ENCODE results near the gene C20orf202.
A peak's percentile ranks its signal among the peaks of the same experiment; 100 is the strongest.

Gene C20orf202

DNA sequence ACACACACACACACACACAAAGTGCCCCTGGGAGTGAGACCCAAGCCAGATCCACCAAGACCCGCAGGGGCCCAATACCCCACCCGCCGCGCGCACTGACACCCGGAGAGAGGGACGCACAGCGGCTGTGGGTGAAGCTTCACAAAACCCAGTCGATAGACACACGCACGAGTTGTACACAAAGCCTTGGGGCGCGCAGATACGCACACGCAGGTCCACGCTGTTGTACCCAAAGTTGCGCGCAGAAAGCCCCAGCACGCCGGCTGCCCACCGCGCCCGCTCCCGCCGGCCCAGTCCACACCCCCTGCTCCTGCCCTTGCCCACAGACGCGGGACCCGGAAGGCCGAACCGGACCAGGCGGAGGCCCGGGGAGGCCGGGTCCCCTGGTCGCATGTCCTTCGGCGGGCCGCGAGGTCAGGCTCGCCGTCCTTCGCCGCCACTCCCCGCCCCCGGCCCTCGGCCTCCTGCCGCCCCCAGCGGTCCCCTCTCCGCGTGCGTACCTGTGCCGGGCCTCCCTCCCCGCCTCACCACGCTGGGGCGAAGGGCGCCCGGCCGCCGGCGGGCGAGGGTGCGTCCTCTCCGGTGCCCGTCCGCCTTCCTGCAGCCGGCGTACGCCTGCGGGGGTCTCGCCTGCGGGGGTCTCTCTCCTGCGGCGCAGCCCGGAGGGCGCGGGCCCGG, 18.5 kb upstream of the C20orf202 start, which contains the start of gene TMEM74B:
TSS of gene TMEM74B (minus strand) at position 344 of the 678 bp plus-strand sequence. CDS start 1,180 bp downstream, outside the sequence.
- DNase-seq (ENCODE audit: low spot score): peak; percentile 42

DNA sequence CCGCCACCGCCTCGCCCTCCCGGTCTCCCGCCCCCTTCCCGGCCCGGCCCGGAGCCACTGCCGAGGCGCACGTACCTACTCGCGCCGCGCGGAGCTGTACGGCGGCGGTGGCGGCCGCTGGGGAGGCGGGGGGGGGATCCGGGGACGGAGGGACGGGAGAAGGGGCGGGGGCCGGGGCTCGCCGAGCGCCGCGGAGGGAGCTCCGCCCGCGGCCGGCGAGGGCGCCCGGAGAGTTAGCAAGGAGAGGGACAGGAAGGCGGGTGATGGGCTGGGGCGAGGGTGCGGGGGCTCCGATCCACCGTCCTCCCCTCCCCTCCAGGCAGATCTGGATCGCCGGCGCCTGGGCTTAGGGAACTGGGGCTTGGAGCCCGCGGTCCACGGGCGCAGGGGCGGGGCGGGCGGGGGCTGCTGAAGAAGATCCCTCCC, 17.9 kb upstream of the C20orf202 start:
- DNase-seq (ENCODE audit: low spot score): no peak

DNA sequence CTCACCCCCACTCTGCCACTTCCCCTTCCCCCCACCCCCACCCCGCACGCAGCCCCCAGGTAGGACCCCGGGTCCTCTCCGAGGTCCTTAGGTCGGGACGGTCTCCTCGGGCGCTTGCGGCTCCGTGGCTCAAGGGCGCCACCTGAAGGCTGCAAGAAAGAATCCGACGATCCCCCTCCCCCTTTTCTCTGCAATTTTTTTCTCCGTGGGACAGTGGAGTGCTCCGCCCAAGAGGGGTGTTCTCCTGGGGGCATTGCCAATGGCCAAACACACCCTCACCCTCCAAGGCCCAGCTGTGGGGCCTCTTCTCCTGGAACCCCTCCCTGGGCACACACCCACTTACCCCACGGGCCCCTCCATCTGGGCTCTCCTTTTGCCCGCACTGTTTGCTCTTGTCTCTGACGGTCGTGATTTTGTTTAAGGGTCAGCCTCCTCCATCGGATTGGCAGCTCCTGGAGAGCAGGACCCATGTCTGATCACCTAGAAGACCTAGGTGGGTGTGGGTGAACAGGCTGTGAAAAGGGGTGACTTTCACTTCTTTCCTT, 17.4 kb upstream of the C20orf202 start:
- DNase-seq (ENCODE audit: low spot score): peak; percentile 82

DNA sequence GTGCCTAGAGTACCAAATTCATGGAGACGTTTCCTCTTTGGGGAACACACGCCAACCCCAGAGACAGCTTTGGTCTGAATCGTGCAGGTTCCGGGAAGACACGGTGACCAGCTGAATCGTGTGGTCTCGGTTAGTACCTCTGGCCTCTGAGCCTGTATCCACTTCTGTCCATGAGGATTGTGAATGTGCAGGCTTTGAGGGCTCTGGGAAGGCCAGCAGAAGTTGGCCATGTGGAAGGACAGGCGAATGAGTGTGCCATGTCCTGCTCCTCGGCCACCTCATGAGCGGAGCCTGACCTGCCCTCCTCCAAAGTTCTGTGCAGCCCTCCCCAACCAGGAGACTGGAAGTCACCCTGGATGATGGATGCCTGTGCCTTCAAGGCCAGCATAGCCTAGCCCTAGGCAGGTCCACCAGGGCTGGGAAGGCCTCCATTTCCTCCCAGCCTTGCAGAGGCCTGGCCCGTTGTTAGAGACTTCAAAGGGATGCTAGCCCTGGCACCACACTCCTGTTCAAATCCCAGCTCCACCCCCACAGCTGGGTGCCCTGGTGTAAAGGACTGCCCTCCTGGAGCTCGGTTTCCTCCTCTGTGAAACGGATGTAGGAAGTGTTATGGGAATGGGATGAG, 16.8 kb upstream of the C20orf202 start:
- no peak for DNase-seq (ENCODE audit: low spot score)

DNA sequence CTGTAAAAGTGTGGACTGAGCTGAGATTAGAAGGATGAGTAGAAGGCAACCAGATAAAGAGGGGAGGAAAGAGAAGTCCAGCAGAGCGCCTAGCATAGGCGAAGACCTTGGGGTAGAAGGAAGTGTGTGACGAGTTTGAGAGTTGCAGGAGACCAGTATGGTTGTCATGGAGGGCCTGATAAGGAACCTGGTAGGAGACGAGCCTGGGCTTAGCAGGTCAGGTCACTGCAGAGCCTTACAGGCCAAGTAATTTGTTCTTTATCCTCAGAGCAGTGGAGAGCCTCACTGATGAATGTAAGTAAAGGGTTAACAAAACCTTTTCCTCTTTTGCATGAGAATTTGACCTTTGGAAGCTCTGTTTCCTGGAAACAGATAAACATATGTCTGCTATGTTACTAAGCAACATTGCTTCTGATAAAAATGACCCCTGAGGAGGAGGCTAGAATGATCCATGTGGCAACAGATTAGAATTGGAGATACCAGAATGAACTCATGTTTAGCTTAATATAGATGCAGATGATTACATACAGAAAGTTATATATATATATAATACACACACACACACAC, 15.6 kb upstream of the C20orf202 start:
- peak; percentile 63 for DNase-seq (ENCODE audit: low spot score)

DNA sequence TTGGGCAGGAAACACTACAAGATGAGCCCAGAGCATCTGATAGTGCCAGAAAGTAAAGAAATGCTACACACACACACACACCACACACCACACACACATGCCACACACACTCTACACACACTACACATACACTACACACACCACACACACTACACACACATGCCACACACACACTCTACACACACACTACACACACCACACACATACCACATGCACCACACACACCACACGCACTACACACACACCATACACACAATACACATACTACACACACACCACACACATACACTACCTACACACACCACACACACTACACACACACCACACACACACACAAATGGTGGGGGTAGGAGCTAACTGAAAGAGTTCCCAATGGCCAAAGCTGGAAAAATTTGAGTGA, 14.9 kb upstream of the C20orf202 start:
- no peak for DNase-seq (ENCODE audit: low spot score)

DNA sequence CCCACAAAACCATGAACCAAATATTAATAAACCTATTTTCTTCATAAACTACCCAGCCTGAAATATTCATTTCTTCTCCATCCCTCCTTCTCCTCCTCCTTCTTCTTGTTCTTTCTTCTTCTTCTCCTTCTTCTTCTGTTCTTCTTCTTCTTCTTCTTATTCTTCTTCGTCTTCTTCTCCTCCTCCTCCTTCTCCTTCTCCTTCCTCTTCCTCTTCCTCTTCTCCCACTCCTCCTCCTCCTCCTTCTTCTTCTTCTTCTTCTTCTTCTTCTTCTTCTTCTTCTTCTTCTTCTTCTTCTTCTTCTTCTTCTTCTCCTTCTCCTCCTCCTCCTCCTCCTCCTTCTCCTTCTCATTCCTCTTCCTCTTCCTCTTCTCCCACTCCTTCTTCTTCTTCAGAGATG, 13.4 kb upstream of the C20orf202 start:
- DNase-seq (ENCODE audit: low spot score): no peak

DNA sequence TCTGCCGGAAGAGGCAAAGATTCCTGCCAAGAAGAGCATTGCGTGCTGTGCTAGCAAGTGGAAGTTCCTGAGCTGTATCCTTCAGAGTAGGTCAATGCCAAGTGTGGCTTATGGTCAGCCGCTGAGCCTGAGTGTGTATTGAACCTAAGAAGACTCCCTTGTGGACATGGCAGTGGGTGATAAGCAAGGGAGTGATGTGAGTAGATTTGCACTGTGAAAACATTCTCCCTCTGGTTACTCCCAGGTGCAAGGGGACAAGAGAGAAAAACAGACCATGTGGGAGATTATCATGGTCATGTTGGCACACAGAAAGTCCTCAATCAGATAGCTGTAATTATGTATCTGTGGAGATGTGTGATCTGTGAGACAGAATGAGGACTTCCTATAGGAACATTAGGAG, 12.4 kb upstream of the C20orf202 start:
- DNase-seq (ENCODE audit: low spot score): no peak

DNA sequence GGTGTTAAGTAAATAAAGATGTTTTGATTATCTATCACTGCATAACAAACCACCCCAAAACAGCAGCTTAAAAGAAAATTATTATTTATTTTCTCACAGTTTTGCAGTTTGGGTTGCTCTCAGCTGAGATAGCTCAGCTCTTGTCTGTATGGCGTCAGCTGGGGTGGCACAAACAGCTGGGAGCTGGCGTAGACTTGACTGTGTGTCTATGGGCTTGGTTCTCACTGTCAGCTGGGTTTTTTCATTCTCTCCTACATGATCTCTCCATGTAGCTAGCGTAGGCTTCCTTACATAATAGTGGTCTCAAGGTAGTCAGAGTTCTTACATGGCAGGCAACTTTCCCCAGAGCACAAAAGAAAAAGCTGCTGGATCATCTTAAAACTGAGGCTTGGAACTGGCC, 12.0 kb upstream of the C20orf202 start:
- no peak for DNase-seq (ENCODE audit: low spot score)

DNA sequence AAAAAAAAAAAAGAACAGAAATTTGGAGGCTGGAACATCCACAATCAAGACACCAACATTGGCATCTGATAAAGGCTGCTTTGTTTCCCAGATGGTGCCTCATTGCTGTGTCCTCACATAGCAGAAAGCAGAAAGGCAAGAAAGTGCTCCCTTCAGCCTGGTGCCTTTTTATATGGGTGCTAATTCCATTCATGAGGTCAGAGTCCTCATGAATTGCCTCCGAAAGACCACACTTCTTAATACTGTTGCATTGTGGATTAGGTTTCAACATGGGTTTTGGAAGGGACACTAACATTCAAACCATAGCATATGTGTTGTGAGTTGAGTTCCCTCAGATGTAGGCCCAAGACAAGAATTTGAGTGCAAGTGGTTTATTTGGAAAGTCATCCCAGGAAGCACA, 8.0 kb upstream of the C20orf202 start:
- DNase-seq (ENCODE audit: low spot score): no peak

DNA sequence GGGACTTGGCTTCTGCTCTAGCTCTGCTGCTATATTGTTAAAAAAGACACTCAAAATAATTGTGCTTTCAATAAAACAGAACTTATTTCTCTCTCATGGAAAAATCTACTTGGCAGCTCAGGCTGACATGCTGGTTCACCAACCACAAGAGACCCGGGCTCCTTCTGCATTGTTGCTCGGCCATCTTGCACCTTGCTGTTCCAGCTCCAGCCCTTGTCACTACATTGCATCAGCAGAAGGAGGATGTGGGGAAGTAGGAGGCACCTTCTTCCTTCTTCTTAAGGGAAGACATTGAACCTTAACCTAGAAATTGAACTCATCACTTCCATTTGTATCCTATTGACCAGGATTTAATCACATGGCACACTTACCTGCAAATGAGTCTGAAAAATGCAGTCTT, 6.6 kb upstream of the C20orf202 start:
- no peak for DNase-seq (ENCODE audit: low spot score)

DNA sequence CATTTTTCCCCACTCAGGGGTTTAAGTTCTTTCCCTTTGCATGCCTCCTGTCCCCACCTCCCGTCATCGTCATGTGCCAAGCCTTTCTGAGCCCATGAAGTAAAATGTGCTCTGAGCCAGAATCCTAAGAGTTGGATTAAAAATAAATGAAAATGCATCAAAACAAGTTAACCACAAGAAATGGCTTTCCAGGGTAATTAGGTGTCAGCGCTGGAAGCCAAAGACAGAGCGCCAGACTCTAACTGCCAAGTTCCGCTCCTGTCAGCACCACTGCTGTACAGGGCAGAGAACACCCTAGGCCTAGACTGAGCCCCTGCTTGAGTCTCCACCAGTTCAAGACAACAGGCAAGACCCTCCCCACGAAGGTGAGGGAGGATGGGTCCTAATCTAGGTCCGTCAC, 5.5 kb upstream of the C20orf202 start:
- no peak for DNase-seq (ENCODE audit: low spot score)

DNA sequence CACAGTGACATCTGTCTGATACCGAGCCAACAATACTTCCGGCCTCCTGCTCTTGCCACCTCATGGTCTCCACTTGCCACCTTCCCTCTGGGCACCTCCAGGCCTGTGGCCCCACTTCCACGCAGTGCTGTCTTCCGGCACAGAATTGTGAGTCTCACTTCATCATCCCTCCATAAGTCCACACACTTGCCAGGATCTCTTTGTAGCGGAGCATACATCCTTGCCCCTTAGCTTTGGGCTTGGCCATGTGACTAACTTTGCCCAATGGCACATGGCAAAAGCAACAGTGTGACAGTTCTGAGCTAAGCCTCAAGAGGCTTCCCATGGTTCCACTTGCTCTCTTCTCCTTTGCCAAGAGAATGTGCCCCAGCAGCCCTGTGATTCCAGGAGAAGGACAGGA, 4.5 kb upstream of the C20orf202 start:
- DNase-seq (ENCODE audit: low spot score): no peak

DNA sequence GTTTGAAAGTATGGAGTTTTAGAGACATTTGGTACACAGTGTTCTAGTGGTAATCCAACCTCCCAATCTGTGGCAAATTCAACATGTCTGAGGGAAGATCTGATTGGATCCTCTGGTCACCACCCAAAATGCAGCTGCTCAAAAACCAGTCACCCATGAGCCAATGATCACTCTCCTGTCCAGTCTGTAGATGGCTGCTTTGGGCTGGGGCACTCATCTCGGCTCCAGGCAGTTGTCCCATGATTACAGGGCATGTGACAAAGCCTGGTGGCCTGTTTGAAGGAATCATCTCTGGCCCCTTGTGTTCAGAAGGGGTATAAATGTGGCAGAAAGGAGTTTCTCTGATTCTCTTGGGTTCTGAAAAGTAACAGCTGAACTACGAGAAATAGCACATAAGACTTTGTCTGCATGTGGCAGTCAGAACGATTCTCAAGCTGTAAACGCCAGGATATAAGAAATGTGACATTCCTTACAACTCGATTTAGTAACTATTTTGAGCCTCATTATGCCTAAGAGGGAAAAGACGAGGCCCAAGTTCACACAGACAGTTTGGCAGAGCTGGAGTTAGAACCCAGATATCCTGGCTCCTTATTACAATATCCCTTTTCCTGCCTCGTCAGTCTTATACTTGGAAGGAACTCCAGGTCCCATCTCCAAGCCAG, 3.9 kb upstream of the C20orf202 start:
- DNase-seq (ENCODE audit: low spot score): no peak

DNA sequence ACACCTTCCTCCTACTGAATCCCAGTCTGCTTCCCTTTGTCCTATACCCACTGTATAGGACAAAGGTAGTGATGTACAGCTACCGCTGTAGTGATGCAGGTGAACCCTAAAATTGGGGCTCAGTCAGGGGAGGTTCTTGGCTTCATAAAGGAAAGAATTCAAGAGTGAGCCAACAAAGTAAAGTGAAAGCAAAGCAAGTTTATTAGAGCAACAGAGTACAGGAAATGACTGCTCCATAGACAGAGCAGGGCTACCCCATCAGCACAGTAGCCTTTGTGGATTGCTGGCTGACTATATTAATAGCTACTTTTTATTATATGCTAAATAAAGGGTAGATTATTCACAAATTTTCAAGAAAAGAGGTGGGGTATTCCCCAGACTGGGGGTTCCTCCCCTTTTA, 3.3 kb upstream of the C20orf202 start:
- DNase-seq (ENCODE audit: low spot score): no peak

DNA sequence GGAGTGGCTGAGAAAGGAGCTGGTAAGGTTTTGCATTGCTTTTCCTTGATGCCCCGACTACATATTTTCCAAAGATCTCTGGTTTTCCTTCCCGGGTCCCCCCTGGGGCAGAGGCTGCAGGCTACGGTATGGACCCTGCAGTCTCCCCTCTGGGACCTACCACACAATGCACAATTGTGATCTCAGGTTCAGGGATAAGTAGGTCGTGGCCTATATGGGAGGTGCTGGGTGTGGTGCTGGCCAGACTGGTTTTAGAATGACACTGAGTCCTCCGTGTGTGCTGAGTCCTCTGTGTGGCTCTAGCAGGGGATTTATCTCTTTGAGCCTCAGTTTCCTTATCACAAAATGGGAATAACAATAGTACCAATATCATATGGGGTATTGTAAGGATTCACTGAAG, 376 bp downstream of the C20orf202 start:
- no peak for DNase-seq (ENCODE audit: low spot score)

DNA sequence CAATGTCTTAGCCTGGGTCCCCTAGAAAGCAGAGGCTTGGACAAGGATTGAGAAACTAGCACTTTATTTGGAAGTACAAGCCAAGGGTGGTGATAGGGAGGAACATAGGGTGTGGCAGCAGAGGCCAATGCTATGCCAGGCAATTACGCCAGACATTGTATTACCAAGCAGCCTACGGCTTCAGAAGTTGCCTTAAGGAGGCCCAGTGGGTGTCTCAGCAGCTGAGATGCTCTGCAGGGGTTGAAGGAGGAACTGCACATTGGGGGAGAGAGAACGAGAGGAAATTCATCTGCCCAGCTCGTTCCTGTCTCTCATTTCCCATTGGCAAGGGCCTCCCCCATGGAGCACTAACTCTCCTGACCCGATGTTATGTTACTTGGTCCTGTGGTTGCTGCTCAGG, 859 bp downstream of the C20orf202 start:
- DNase-seq (ENCODE audit: low spot score): no peak

DNA sequence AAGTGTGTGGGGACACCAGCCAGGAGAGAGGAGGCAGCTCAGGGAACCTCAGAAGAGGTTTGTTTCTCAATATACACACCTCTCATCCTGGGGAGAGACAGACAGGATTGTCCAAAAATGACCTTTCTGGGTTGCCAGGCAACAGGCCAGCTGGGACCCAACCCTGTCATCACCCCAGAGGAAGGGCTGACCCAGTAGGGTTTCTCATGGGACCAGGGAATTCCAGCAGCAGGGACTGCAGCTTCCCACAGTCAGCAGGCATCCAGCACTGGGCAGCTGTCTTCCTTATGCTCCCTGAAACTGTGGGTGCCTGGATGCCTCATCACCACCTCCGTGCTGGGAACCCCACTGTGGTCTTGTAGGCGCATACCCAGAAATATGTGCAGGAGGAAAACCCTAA, 1.3 kb downstream of the C20orf202 start:
- DNase-seq (ENCODE audit: low spot score): no peak

DNA sequence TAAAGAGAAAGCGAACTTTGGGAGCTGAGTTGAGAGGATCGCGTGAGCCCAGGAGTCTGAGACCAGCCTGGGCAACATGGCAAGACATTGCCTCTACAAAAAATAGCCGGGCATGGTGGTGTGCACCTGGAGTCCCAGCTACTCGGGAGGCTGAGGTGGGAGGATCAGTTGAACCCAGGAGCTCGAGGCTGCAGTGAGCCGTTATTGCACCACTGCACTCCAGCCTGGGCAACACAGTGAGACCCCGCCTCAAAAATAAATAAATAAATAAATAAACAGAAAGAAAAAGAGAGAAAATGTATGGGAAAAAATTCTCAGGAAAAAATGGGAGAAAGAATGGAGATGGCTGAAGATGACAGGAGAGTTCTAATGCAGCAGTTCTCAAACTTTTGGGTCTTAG, 2.5 kb downstream of the C20orf202 start:
- DNase-seq (ENCODE audit: low spot score): no peak

DNA sequence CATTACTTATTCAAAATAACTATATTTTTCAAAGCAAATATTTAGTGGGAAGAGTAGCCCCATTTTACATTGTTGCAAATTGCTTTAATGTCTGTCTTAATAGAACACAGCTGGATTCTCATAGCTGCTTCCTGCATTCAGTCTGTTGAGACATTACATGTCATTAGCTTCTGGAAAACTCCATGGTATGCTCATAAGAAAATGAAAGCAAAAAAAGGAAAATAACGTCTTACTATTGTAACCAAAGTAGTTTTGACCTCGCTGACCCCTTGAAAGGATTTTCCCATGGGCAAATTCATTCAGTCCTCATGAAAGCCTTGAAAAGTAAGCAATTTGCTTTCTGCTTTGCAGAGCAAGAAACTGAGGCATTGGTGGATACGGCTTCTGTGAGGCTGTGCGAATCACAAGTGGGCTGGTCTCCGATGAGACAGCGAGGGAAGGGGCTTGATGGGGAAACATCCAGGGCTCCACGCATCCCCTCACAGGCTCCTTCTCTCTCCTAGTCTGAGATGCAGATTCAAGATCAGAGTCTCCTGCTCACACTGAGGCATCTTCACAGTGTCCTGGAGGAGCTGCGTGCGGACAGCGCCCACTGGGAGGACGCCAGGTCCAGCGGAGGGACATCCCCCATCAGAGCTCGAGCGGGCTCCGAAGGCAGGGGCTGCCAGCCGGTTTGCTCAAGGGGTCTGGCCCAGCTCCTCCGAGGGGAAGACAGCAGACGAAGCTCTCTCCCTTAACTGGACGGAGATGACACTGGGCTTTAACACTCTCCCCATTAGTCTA, 3.3 kb downstream of the C20orf202 start:
- DNase-seq (ENCODE audit: low spot score): no peak

DNA sequence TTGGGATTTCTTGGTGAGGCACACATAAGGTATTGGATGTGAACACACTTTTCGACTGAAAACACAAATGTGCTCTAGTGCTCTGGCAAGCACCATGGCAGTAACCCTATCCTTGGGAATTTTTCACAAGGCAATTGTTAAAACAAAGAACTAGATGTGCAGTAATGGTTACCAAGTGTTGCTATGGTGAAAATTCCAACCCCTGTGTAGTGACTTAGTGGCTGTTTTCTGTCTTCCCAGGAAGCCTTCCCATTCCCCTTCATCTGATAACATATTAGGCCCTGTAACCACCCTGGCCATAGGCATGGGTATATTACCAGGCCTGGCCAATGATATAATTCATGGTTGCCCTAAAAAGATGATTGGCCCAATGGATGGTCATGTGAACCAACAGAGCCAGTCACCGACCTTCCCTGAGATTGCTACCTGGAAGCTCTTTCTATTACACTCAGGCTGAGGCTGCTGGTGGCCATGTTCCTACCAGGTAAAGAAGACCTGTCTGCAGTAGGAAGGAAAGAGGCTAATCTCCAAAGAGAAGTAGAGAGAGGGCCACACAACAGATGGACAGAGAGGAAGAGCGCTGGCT, 4.1 kb downstream of the C20orf202 start:
- no peak for DNase-seq (ENCODE audit: low spot score)
